HG02798 (cell line): Measurements from ENCODE around the gene SF3A2.

ENCODE experiments used
- ATAC-seq: cut with Tn5 transposase; IDR thresholded peaks from one replicate; pipeline ENCODE4 v1.9.1; 2021; ENCODE audit warnings: mild to moderate bottlenecking; ENCODE audit not compliant: unreplicated experiment, poor library complexity

The SF3A2 gene

DNA sequence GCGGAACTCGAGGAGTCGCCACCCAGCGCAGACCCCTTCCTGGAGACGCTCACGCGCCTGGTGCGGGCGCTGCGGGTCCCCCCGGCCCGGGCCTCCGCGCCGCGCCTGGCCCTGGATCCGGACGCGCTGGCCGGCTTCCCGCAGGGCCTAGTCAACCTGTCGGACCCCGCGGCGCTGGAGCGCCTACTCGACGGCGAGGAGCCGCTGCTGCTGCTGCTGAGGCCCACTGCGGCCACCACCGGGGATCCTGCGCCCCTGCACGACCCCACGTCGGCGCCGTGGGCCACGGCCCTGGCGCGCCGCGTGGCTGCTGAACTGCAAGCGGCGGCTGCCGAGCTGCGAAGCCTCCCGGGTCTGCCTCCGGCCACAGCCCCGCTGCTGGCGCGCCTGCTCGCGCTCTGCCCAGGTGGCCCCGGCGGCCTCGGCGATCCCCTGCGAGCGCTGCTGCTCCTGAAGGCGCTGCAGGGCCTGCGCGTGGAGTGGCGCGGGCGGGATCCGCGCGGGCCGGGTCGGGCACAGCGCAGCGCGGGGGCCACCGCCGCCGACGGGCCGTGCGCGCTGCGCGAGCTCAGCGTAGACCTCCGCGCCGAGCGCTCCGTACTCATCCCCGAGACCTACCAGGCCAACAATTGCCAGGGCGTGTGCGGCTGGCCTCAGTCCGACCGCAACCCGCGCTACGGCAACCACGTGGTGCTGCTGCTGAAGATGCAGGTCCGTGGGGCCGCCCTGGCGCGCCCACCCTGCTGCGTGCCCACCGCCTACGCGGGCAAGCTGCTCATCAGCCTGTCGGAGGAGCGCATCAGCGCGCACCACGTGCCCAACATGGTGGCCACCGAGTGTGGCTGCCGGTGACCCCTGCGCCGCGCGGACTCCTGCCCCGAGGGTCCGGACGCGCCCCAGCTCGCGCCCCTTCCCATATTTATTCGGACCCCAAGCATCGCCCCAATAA is 14.8 kb downstream of the SF3A2 start:
- no peak for ATAC-seq

DNA sequence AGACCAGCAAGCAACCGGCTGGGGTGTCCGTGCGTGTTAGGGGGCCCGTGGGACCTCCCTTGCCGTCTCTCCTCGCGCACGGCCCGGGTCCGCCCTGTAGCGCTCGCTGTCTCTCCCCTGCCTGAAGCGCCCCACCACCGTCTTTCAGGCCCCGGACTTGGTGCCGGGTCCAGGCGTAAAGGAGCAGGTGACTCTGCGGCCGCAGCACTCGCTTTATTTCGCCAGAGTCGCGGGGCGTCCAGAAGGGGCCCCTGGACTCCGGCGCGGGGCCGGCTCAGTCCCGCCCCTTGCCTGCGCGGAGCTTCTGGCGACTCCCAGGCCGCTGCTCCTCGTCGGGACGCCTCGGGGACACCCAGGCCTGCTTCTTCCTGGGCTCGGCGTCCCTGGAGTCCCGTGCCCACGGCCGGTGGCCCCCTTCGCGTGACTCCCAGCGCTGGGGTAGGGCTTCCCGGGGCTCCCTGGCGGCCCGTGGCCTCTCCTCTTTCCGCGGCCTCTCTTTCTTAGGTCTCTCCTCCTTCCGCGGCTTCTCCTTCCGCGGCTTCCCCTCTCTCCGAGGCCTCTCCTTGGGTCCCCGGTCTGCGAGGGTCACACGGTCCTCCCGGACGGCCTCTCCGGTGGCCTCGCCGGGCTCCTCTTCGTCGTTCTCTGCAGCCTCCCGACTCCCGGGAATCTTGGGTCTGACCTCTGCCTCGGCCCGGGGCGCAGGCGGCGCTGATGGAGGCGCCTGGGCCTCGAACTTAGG is 15.6 kb downstream of the SF3A2 start:
- no peak for ATAC-seq

DNA sequence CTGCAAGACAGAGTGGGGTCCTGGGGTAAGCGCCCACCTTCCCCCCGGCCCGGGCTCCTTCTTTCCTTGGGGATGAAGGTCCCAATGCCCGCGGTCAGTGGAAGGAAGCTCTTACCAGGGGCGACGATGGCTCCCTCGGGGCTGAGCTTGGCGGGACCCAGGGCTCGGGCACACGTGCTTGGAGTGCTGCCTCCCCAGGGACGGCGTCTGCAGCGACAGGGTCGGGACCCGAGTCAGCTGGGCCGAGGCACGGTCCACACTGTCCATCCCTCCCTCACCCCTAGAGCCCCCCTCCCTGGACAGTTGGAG is 16.1 kb downstream of the SF3A2 start:
- ATAC-seq, result no peak

GRCh38 chr19:2253106-2254063 is 16.8 kb downstream of the SF3A2 start:
- no peak for ATAC-seq

DNA sequence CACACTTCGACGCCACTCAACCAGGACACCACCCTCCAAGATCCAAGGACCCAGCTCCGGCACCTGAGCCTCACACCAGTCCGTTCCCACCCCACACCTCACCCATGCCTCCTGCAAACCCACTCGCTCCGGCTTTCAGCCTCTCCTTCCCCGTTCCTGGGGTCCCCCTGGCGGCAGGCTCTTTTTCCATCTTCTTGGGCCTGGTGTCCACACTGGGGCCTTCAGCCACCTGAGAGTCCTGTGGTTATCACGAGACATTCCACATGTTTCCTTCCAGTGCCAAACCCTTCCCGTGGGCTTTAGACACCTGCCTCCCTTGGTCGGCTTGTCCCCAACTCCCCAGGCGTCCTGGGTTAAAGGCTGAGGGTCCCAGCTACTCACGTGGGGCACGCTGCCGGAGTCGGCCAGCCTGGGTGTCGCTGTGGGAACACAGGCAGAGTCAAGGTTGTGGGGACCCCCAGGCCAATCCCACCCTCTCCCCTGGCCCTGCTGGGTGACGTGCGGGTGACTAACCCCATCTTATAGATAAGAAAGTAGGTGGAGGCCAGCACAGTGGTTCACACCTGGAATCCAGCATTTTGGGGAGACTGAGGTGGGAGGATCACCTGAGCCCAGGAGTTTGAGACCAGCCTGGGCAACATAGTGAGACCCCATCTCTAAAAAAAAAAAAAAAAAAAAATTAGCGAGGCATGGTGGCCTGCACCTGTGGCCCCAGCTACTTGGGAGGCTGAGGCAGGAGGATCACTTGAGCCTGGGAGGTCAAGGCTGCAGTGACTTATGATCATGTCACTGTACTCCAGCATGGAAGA is 17.6 kb downstream of the SF3A2 start:
- ATAC-seq, result no peak

DNA sequence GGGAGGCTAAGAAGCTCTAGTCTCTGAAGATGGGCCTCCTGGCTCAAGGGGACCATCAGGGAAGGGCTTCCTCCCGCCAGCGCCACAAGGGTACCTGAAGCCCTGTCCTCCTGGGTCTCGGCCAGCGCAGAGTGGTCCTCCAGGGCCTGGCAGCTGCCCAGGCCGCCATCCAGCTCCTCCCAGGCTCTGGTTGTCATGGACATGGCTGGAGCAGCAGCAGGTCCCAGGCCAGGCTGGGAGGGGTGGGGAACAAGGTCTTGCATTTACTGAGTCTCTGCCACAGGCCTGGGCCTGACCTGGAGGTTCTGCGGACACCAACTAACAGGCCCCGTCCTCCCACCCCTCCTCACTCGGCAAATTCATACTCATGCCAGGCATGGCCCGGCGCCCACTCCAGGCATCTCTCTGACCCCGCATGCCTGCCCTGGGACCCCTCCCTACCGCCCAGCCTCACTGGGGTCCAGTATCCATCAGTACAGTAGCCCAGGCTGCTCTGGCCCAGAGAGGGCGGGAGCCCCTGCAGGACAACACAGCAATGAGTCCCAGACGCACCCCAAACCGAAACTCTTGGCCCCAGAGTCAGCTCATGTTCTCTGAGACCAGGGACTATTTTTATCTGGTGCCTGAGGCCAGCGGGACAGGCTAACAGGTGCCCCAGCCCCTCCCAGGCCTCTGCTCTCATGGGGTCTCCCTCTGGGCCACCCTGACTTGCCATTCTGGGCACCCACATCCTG is 18.7 kb downstream of the SF3A2 start:
- ATAC-seq, result no peak

GRCh38 chr19:2255982-2256685 is 19.5 kb downstream of the SF3A2 start, which contains the start of gene JSRP1:
TSS of gene JSRP1 (minus strand) at chr19:2256417. CDS start at chr19:2255314, 1,103 bp downstream.
- ATAC-seq, result no peak

DNA sequence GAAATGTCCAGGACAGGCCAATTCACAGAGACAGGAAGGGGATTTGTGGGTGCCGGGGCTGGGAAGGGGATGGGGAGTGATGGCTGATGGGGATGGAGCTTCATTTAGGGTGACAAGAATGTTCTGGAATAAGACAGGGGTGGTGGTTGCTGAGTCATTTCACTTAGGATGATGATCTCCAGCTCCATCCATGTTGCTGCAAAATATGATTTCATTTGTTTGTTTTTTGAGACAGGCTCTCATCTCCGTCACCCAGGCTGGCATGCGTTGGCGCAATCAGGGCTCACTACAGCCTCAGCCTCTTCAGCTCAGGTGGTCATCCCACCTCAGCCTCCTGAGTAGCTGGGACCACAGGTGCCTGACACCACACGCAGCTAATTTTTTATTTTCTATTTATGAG is 22.7 kb downstream of the SF3A2 start:
- no peak for ATAC-seq

DNA sequence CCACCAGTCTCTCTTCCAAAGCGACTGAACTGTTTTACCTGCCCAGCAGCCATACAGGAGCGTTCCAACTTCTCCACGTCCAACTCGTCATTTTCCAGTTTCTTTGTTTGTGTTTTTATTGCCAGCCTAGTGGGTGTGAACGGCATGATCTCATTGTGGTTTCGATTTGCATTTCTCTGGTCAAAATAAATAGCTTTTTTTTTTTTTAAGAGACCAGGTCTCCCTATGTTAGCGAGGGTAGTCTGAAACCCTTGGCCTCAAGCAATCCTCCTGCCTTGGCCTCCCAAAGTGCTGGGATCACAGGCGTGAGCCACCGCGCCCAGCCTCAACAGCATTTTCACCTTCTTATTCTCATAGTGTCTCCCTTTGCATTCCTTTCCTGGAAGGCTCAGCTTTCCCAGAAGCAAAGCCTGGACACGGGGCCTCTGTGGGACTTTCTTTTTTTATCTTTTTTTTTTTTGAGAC is 23.7 kb downstream of the SF3A2 start:
- ATAC-seq, result no peak

- ATAC-seq, result no peak
These were observed 25.0 kb downstream of the SF3A2 start for GRCh38 chr19:2261438-2262172.

DNA sequence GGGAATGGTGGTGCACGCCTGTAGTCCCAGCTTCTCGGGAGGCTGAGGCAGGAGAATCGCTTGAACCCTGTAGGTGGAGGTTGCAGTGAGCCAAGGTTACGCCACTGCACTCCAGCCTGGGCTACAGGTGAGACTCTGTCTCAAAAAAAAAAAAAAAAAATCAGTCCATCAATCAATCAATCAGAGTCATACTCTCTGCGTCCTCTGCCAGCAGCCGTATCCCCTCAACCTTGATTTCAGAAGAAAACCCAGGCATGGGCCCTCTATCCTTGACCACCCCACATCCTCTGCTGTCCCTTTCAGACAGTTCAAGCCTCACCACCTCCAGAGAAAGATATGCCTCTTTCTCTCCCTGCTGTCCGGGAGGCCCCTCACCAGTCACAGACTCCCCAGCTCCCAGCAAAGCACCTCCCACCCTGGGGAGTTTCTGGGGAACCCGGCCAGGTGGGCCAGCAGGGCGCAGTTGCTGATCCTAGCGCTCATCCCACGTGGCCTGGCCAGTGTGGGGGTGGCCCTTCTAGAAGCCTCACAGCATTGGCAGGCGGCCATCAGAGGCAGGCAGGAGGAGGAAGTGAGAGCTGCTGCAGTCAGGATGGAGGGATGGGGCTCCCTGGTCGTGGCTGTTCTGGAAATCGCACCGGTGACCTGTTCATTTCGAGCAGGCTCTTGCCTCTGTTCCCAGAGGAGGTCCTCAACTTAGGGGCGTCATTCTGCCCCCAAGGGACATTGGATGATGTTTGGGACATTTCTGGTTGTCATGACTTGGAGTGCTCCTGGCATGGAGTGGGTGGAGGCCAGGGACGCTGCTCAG is 29.8 kb downstream of the SF3A2 start:
- ATAC-seq, result no peak

DNA sequence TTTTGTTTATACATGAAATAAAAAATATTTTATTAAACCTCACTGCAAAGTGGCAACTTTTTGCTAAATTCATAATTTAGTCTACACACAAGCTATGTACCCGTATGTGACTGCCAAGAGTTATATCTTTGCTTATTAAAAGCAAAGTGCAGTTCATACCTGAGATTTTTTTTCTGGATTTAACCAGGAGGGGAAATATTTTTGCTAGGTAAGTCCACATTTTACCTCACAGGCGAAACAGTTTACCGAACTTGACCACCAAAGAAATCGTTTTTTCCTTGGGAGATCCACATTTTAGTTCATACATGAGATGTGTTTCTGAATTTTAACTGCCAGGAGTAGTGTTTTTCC is 31.8 kb downstream of the SF3A2 start:
- no peak for ATAC-seq

GRCh38 chr19:2268861-2269243 is 32.2 kb downstream of the SF3A2 start:
- no peak for ATAC-seq

DNA sequence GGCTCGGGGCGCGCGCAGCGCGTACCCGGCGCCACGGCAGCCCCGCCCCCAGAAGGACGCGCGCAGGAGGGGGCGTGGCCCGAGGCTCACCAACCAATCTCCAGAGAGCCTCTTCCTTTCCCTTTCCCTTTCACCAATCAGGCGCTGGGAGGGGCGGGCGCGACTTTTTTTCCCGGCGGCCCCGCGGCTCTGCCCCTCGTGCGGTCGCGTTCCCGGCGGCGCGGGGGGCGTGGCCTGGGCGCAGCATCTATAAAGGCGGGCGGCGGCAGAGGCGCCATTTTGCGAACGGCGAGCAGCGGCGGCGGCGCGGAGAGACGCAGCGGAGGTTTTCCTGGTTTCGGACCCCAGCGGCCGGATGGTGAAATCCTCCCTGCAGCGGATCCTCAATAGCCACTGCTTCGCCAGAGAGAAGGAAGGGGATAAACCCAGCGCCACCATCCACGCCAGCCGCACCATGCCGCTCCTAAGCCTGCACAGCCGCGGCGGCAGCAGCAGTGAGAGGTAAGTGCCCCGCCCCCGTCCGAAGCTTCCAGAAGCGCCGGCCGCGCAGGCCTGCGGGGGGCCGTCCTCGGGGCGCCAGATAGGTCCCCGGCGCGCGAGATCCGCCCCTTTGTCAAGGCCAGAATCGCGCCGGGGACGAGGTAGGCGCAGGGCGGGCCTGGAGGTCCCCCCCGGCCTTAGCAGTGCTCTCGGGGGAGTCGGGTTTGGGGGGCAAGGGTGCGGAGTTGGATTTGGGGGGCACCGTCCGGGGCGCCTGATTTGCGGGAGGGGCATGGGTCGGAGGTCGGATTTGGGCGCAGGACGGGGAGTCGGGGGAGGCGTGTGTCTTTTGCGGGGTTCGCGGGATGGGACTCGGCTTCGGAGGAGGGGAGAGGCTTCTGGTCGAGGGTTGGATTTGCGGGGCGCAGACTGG is 32.9 kb downstream of the SF3A2 start:
- peak; percentile 70 for ATAC-seq

GRCh38 chr19:2270157-2270422 is 33.5 kb downstream of the SF3A2 start:
- no peak for ATAC-seq
